Measurements from ENCODE around the gene DEDD2. TPM values are rescaled to one million over a fixed set of nuclear protein-coding genes. Genes with fewer than 3 reads are reported as not detected.
A peak's percentile ranks its signal among the peaks of the same experiment; 100 is the strongest.

DEDD2 gene
- total RNA-seq, 2 donors from 2014 or later: 20.5 to 42.2 TPM

DNA sequence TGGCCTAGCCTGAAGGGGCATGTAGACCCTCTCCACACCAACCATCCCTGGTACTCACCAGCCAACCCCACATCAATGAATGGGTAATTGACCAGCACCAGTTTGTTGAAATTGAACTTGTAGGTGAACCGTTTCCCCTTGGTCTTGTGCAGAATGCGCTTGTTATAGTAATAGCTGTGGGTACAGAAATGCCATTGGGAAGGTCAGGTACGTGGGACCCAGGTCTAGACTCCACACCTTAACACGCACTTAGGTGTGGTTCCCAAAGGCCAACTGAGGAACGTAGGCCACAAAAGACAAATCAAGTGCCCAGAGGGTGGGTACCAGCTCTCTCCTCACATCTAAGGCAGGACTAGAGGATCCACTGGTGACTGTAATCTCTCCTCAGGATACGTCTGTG, 32.3 kb upstream of the DEDD2 start:
- intact Hi-C loops (cut with DNase I, micrococcal nuclease): loop anchor here in 1 of 2 donors (5.0 kb wide), 1 partner anchor 33 kb away; no protein-coding TSS in a partner anchor
- ATAC-seq (no peak), DNase-seq (no peak)

DNA sequence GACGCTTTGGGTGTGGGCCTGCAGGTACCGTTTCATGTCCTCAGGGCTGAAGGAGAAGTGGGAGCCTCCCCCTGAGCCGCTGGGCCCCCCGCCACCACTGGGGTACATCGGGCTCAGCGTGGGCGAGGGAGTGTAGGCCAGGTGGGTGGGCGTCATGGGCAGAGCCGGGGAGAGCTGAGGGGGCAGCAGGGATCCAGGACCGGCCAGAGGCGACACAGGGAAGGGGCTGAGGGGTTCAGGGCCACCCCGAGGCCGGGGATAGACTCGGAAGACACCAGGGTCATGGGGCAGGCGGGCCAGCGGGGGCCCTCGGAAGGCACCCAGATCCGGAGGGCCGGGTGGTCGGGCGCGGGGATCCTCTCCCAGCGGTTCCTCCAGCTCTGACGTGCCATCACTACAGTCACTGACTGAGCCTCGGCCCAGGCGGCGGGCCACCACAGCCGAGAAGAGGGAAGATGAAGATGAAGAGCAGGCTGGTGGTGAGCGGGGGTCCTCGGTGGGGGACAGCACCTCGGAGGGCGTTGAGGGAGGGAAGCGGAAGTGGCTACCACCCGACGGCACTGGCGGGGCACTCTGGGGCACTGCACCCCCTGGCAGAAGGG, 31.8 kb upstream of the DEDD2 start:
- ATAC-seq (no peak), DNase-seq (no peak)
- intact Hi-C loops (cut with DNase I, micrococcal nuclease): loop anchor here in 1 of 2 donors (5.0 kb wide), 1 partner anchor 33 kb away; no protein-coding TSS in a partner anchor

DNA sequence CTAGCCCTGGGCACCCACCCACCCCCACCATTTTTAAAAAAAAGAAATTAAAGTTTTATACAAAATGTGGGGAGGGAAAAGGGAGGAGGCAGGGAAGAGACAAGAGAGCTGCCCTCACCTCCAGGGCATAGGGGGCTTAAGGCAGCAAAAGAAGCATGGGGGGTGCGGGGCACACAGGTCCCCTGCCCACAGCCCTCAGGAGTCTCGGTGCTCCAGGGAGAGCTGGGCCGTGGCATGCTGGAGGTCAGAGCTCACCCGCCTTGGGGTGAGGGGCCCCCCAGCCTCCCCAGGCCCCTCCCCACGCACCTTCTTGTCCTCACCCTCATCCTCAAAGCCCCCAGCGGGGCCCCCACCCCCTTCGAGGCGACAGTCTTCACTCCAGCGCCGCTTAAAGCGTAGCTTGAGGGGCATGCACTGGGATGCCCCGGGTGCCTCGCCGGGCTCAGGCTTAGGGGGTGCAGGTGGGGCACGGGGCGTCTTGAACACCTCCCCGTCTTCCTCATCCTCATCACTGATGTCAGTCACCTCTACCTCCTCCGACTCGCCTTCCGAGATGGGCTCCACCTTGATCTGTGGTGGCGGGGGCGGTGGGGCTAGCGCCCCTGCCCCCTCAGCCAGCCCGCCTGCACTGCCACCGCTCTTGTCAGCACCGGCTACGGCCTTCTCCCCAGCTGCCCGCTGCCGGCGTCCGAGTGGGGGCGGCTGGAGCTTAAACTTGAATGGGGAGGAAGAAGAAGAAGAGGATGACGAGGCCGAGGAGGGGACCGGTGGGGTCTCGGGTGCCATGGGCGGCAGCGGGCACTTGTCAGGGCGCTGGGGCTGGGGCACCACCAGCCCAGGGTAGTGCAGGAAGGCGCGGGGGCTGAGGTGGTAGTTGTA, 31.0 kb upstream of the DEDD2 start:
- no peak for ATAC-seq
- intact Hi-C loops (cut with DNase I, micrococcal nuclease): loop anchor here in 1 of 2 donors (5.0 kb wide), 1 partner anchor 34 kb away; no protein-coding TSS in a partner anchor
- no peak for DNase-seq

DNA sequence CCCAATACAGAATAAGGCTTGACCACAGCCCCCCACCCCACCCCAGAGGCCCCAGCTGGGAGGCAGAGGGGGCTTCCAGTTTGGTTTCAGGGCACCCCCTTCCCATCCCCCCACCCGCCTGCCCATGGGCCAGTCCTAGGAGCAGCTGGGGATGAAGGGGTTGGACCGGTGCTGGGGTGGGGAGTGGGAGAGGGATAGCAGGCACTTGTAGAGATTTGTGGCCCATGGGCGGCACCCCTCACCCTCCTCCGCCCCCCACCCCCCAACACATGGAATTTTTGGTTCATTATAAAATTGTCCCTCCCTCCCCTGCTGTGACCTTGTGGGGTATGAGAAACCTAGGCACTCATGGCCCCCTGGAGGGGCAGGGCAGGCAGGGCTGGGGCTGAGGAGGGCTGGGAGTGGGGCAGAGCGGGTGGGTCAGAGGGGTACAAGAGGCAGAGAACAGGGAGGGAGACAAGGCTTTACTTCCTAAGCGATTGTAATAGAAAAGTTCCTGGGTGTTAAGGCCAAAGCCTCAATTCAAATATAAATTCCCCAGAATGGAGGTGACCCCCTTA, 30.2 kb upstream of the DEDD2 start:
- intact Hi-C loops (cut with DNase I, micrococcal nuclease): loop anchor here in 1 of 2 donors (5.0 kb wide), 1 partner anchor 35 kb away; no protein-coding TSS in a partner anchor
- ATAC-seq: no peak

DNA sequence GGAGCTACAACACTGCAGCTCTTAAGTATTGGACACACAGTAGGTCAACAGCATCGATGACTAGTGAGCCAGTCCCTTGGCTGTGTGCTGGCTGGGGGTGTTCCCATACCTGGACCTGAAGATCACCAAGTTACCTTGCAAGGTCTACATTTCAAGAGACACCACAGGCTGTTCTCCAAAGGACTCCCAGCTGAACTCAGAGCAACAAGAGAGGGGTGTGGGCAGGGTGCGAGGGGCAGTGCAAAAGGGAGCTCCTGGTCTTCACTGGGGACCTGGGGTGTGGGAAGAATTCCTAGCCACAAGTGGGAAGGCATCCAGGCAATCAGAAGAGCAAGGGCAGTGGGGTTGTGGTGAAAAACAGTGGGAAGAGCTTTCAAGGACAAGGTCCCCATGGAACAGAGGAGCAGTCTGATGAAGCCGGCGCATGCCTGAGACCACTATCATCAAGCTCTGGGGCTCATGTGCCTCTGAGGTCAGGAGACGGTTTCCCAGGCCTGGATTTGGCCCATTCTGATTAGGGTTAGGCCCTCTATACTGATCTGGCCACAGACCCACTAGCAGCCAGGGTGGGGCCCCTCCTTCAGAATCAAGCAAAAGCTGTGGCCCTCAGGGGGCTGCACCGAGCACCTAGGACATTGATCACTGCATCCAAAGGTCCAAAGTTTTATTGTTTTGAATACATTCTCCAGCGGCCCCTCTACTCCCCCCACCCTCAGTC, 29.6 kb upstream of the DEDD2 start:
- intact Hi-C loops (cut with DNase I, micrococcal nuclease): loop anchor here in 1 of 2 donors (5.0 kb wide), 1 partner anchor 35 kb away; no protein-coding TSS in a partner anchor
- DNase-seq: no peak
- ATAC-seq: no peak

More for the DNA sequence above, 30.2 kb upstream of the DEDD2 start:
- DNase-seq: no peak

DNA sequence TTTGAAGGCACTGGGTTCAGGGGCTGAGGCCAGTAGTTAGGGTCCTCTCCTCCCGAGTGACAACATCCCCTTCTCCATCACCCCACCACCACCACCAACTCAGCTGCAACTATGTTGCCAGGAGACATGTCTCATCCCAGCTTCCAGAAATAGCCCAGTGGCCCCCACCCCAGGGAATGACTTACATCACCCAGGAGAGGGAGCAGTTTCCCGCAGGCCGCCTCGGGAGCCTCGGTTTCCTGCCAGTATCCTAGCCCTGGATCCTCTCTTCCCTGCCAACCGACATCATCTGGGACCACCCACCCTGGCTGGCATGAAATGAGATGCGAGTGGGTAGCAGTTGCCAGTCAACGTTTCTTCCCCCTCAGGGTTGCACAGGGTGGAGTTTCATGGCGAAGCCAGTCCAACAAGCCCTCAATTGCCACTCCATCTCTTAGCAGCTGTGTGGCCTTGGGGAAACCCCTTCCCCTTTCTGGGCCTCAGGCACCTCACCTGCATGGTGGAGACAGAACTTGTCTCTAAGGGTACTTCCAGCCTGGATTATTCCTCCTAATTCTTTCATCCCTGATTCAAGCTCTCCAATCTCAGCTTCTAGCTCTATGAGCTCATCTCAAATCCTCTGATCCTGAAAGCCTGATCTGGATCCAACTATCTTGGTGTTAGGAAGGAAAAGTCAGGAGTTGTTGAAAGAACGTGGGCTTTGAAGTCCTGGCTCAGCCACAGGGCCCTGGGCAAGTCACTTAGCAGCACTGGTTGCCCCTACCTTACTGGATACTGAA, 28.9 kb upstream of the DEDD2 start:
- intact Hi-C loops (cut with DNase I, micrococcal nuclease): loop anchor here in 1 of 2 donors (5.0 kb wide), 1 partner anchor 36 kb away; no protein-coding TSS in a partner anchor

DNA sequence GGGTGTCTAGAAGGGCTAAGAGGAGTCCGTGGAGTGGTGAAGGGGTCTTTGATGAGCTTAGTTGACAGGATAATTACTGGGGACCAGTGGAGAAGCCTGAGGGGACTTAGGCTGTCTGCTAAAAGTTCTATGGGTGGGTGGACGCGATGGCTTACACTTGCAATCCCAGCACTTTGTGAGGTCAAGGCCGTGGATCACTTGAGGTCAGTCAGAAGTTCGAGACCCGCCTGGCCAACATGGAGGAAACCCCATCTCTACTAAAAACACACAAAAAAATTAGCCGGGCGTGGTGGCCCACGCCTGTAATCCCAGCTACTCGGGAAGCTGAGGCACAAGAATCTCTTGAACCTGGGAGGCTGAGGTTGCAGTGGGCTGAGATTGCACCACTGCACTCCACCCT, 27.8 kb upstream of the DEDD2 start:
- DNase-seq: no peak
- intact Hi-C loops (cut with DNase I, micrococcal nuclease): loop anchor here in 1 of 2 donors (5.0 kb wide), 1 partner anchor 37 kb away; no protein-coding TSS in a partner anchor
- ATAC-seq: no peak

More for the DNA sequence above, 28.9 kb upstream of the DEDD2 start:
- ATAC-seq (no peak), DNase-seq (peak; percentile 72 to 76)

DNA sequence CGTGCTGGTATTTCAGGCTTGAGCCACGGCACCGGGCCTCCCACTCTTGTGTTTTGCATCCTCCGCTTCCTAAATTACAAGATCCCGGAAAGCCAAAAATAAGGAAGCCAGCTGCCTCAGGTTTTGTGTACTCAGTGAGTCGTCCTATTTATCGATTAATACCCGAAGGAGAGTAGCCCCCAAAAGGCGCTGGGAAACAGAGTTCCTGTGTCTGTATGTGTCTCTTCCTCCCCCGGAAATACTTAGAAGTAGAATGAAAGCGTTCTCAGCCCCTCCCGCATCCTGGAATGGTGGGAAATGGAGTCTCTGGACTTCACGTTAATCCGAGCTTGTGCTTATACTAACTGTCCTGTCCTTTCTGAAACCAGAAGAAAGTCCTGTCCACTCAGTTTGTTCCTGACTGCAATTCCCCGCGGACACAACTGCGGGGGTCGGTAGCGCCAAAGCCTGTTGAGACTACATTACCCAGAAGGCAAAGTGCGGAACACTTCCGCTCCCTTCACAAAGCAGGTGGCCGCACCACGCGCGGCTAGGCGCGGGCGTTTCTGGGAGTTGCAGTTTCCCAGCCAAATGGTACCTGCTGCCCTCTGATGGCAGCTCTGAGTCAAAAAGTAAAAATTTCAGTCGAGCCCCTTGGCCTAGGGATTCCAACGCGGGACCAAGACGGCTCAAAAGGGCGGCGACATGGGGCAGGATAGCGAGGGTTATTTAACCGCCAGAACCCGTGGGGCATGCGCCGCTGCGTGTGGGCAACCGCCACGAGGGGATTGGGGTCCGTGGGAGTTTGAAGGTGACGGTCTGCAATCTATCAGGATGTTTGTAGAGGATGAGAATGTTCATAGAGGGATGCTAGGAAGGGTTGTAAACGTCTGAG, 27.1 kb upstream of the DEDD2 start:
- DNase-seq (peak; percentile 93 to 94), ATAC-seq (peak; percentile 49)
- intact Hi-C loops (cut with DNase I, micrococcal nuclease): loop anchor here in 1 of 2 donors (5.0 kb wide), 1 partner anchor 38 kb away; no protein-coding TSS in a partner anchor

DNA sequence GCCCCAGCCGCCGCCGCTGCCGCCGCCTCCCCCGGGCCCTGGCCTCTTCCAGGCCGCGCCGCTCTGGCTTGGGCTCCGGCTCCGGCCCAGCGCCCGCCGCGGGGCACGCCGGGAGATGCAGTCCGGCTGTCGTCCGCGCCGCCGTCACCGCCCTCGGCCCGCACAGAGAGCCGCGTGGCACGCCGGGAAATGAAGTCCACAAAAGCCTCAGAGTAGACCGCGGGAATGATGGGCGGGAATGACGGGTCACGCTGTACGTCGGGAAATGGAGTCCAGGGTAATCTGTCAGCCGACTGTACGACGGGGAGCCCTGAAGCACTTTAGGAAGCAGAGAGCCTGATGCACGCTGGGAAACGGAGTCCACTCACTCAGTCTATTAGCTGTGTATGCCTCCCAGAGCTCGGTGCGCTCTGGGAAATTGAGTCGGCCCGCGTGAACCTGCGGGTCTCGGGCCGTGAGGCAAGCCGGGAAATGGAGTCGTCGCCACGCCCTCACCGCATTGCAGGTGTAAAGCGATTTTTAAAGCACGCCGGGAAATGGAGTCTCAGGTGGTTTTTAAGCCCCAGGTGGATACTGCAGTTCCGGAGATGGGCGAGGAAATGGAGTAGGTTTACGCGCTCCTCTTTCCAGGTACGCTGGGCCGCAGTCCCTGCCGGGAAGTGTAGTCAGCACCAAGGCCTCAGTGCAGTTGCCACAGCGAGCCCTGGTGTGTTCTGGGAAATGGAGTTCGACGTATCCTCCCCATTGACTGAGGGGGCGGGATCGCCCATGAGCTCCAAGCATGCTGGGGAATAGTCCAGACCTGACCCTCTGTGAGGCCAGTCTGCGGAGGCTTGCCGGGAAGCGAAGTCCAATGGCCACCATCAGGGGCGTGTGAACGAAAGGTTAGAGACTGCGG, 25.3 kb upstream of the DEDD2 start, which contains the start of gene GSK3A:
GSK3A (minus strand) TSS at position 91 of the 898 bp plus-strand sequence. CDS start 137 bp downstream, outside the sequence.
- DNase-seq (peak; percentile 97 to 99), ATAC-seq (peak; percentile 78)
- intact Hi-C loops (cut with DNase I, micrococcal nuclease): no loop called here

DNA sequence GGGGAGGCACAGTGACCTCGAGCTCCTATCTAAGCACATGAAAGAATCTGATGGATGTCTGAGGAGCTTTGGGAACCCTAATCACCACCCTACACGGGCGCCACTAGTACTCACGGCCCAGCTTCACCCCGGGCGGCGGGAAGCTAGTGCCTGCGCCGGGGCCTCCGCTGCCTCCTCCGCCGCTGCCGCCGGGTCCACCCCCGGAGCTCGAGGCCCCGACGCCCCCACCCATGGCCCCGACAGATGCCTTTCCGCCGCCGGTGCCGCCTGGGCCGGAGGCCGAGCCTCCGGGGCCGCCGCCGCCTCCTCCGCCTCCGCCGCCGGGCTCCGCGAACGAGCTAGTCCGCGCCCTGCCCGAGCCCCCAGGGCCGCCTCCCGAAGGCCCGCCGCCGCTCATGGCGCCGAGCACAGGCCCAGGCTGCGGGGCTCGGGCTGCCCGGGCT, 24.6 kb upstream of the DEDD2 start:
- DNase-seq (peak; percentile 40 to 60), ATAC-seq (no peak)
- intact Hi-C loops (cut with DNase I, micrococcal nuclease): no loop called here

DNA sequence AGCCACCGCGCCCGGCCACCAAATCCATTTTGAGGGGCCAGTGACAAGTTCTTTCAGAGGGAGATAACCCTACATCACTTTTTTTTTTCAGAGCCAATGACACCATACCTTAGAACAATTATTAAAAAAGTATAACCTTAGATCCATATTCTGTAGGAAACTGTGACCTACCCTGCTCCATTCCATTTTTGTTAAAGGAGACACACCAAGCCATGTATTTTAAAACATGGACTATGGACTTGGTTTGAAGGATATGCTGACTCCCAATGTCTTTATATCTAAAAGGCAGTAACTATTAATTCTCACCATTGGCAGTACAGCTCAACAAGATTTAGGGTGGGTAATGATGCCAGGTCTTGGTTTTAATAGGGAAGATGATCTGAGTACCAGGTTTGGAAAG, 23.8 kb upstream of the DEDD2 start:
- DNase-seq (no peak), ATAC-seq (no peak)
- intact Hi-C loops (cut with DNase I, micrococcal nuclease): no loop called here

DNA sequence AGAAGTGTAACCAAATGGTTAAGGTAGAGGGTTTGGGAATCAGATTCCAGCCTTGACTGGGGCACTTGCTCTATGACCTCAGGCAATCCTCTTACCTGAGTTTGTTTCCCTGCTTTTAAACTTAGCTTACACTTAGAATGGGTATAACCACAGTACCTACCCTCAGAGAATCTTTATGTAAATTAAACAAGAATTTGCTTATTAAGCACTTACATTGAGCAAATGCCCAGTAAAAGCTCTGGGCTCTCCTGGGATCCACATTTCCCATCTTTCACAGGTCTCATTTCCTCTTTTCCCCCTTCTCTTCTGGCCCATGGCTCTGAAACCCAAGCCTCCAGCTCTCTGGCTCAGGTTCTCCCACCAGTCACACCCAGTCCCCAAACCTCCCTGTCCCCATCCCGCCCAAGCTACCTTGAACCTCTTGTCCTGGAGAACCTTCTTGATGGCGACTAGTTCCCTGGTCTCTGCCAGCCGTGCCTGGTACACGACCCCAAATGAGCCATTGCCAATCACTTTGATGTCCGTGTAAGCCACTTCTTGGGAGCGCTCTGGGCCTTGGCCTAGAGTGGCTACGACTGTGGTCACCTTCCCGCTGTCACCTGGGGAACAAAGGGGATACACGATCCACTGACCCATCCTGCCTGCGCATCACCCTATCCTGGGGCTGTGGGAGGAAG, 22.2 kb upstream of the DEDD2 start:
- no peak for ATAC-seq
- DNase-seq: no peak
- intact Hi-C loops (cut with DNase I, micrococcal nuclease): no loop called here

DNA sequence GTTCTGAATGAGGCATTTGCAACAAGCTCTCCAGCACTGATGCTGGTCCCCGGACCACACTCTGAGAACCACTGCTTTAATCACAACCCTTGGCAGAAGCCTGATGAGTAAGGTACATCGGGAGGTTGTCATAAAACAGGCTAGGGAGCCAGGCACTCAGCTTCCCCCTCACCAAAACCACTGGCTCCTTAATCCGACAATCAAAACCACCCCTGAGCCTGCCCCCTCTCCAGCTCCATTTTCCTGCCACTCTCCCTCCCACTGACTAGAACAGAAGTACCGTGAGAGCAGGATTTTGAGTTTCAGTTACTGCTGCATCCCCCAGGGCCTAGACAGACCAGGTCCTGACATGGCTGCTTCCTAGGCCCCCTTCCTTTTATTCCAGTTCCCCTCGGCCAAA, 17.7 kb upstream of the DEDD2 start:
- DNase-seq: no peak
- intact Hi-C loops (cut with DNase I, micrococcal nuclease): no loop called here
- no peak for ATAC-seq

DNA sequence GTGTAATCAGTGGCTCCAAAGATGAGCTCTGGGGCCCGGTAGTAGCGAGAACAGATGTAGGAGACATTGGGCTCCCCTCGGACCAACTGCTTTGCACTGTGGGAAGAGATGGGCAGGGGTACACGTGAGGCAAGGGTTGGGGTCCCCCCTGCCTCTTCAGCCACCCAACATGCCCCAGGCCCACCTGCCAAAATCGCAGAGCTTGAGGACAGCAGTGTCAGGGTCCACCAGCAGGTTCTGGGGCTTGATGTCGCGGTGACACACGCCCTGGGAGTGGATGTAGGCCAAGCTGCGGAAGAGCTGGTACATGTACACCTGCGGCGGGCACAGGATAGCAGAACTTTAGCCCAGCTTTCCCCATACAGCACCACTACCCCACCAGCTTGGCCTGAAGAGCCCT, 16.9 kb upstream of the DEDD2 start:
- no peak for DNase-seq
- no peak for ATAC-seq
- intact Hi-C loops (cut with DNase I, micrococcal nuclease): no loop called here

DNA sequence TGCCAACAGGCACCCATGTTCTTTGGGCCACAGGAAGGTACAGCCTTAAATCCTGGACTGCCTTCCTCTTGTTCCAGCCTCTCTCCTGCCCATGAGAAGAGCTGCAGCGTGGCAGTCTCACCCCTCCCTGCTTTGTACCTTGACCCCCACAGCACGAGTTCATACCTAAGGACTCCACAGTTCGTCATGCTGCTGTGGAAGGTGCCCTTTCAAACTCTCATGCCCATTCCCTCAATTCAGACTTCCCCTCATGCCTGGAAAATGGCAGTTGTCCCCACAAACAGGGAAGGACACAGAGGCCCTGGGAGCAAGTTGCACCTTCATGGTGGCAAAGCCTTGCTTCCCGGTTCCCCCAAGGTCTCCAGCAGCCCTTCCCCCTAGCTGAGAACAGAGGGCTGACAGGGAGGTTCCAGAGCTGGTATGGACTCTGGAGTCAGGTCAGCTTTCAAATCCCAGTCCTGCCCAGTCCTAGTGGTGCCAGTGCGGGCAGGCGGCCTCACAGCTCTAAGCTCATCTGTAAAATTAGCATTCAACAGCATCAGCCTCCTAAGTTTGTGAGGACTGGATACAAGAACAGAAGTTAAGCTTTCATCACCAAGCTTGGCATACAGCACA, 16.3 kb upstream of the DEDD2 start:
- intact Hi-C loops (cut with DNase I, micrococcal nuclease): no loop called here
- DNase-seq (no peak), ATAC-seq (peak; percentile 85)
